HL-60 (cell line): Measurements from ENCODE around the gene LPCAT1.

ENCODE experiments used
- DNase-seq, 2 experiments: peaks; one replicate each; pipeline ENCODE4 v3.0.0-alpha.2; 2010 to 2020; ENCODE audit warnings: low read depth in 1 of 2, low spot score in 1 of 2
- H3K27ac ChIP-seq: fragments of 250-450 bp; sonication (Bioruptor Pico); replicated peaks from 2 replicates; pipeline ENCODE4 v1.5.1; 2020; ENCODE audit warnings: mild to moderate bottlenecking, moderate library complexity
- H3K27me3 ChIP-seq: fragments of 250-450 bp; sonication (Bioruptor Pico); 2 replicates; pipeline ENCODE4 v1.5.1; 2021; ENCODE audit warnings: mild to moderate bottlenecking, moderate library complexity; ENCODE audit not compliant: insufficient read depth, poor library complexity, severe bottlenecking
- H3K4me3 ChIP-seq: replicated peaks from 2 replicates; pipeline ENCODE4 v1.5.1; 2011; ENCODE audit warnings: mild to moderate bottlenecking, control low read depth, low read length; ENCODE audit not compliant: insufficient read depth
- GABPA ChIP-seq: IDR thresholded peaks from 2 replicates; pipeline ENCODE4 v1.6.1; 2012; ENCODE audit warnings: low read depth
- POLR2AphosphoS5 ChIP-seq: IDR thresholded peaks from 2 replicates; pipeline ENCODE4 v1.6.1; 2012; ENCODE audit warnings: low read depth
- SPI1 ChIP-seq: IDR thresholded peaks from 2 replicates; pipeline ENCODE4 v1.6.1; 2012; ENCODE audit warnings: low read depth, mild to moderate bottlenecking, borderline replicate concordance
- TF ChIP-seq, protein P1 (sequence below): IDR thresholded peaks from one replicate; pipeline ENCODE4 v1.5.1; 2011; ENCODE audit warnings: low read length, control low read depth, inconsistent platforms; ENCODE audit not compliant: insufficient read depth
- TF ChIP-seq, protein P2 (sequence below): IDR thresholded peaks from 2 replicates; pipeline ENCODE4 v1.6.1; 2012; ENCODE audit warnings: low read depth; ENCODE audit not compliant: insufficient replicate concordance

The LPCAT1 gene

DNA sequence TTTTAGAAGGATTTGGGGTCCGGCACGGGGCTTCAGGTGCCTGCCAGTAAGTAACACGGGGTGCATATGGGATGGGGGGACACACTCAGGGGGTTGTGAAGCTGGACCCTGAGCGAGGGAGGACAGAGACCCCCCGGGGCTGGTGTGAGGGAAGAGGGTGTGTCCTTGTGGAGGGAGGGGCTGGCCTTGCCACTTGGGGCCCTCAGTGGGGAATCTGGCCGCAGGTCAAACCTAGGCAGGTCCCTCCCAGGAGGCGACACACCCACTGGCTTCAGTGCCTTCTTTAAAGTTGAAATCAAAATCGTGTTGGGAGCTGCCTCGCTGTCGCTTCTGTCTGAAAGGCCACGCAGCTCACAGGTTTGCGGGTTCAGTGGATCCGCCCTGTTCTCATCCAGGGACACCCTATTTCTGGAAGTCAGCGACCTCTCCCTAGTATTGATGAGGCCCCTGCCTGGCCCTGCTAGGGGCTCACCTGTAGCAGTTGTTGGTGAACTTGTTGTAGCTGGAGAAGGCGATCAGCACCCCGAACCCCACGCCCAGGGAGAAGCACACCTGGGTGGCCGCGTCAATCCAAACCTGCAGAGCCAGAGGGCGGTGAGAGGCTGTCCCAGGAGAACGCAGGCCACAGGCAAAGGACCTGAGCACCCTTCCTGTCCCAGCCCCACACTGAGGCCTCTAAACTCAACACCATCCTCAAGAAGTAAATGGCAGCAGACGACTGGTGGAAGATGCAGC lies 108.0 kb downstream of the LPCAT1 start:
- TF ChIP-seq POLR2AphosphoS5 (no peak), GABPA (no peak), SPI1 (no peak)
- TF ChIP-seq, protein P1, sequence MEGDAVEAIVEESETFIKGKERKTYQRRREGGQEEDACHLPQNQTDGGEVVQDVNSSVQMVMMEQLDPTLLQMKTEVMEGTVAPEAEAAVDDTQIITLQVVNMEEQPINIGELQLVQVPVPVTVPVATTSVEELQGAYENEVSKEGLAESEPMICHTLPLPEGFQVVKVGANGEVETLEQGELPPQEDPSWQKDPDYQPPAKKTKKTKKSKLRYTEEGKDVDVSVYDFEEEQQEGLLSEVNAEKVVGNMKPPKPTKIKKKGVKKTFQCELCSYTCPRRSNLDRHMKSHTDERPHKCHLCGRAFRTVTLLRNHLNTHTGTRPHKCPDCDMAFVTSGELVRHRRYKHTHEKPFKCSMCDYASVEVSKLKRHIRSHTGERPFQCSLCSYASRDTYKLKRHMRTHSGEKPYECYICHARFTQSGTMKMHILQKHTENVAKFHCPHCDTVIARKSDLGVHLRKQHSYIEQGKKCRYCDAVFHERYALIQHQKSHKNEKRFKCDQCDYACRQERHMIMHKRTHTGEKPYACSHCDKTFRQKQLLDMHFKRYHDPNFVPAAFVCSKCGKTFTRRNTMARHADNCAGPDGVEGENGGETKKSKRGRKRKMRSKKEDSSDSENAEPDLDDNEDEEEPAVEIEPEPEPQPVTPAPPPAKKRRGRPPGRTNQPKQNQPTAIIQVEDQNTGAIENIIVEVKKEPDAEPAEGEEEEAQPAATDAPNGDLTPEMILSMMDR = no peak
- TF ChIP-seq, protein P2, sequence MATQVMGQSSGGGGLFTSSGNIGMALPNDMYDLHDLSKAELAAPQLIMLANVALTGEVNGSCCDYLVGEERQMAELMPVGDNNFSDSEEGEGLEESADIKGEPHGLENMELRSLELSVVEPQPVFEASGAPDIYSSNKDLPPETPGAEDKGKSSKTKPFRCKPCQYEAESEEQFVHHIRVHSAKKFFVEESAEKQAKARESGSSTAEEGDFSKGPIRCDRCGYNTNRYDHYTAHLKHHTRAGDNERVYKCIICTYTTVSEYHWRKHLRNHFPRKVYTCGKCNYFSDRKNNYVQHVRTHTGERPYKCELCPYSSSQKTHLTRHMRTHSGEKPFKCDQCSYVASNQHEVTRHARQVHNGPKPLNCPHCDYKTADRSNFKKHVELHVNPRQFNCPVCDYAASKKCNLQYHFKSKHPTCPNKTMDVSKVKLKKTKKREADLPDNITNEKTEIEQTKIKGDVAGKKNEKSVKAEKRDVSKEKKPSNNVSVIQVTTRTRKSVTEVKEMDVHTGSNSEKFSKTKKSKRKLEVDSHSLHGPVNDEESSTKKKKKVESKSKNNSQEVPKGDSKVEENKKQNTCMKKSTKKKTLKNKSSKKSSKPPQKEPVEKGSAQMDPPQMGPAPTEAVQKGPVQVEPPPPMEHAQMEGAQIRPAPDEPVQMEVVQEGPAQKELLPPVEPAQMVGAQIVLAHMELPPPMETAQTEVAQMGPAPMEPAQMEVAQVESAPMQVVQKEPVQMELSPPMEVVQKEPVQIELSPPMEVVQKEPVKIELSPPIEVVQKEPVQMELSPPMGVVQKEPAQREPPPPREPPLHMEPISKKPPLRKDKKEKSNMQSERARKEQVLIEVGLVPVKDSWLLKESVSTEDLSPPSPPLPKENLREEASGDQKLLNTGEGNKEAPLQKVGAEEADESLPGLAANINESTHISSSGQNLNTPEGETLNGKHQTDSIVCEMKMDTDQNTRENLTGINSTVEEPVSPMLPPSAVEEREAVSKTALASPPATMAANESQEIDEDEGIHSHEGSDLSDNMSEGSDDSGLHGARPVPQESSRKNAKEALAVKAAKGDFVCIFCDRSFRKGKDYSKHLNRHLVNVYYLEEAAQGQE = no peak
- Histone ChIP-seq H3K4me3 (no peak overlapping the region), H3K27me3 (no peaks in the 10 kb centered on the region), H3K27ac (no peak overlapping the region)
- DNase-seq = no peak

DNA sequence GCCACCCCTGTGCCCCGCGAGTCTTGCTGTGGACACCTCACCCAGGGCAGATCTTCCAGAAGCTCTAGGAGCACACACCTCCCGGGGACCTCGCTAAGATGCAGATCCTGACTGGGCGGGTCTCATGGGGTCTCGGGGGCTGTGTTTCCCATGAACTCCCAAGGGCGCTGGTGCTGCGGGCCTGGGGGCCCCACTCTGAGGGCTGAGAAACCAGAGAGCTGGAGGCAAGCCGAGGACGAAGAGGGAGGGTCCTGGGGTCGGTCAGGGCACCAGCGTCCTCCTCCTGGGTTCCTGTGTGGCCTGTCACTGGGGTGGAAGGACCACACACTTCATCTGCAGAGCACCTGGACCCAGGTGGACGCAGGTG lies 108.7 kb downstream of the LPCAT1 start:
- Histone ChIP-seq H3K27ac (no peak overlapping the region), H3K4me3 (no peak overlapping the region), H3K27me3 (no peaks in the 10 kb centered on the region)
- TF ChIP-seq POLR2AphosphoS5 (no peak), SPI1 (no peak), GABPA (no peak)
- TF ChIP-seq, protein P2 = no peak
- TF ChIP-seq, protein P1 = no peak
- no peak for DNase-seq

DNA sequence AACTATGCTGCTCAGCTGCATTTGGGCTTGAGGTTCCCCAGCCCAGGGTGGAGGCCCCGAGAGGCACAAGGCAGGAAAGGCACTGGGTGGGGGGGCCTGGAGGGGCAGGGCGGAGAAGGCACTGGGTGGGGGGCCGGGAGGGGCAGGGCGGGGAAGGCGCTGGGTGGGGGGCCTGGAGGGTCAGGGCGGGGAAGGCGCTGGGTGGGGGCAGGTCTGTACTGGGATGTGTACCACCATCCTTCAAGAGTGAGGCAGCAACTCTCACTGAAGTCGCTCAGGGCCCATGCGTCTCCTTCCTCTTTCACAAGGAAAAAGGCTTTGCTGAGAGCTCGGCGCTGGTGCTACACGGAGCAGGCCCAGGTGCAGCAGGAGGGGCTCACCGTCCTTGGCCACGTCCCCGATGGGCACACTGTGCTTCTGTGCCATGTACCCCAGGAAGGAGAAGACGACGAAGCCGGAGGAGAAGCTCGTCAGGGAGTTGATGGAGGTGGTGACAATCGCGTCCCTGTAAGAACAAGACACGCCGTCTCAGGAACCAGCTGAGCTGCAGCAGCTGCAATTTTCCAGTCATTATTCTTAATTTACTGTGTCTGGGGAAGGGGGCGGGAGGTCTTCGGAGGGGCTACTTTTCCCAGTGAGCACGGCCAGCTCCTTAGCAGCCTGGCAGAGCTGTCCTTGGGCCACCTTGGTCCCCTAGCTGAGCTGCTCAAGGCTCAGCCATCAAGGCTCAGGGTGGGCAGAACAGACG lies 109.3 kb downstream of the LPCAT1 start:
- TF ChIP-seq SPI1 = no peak
- TF ChIP-seq GABPA = no peak
- TF ChIP-seq, protein P2 = no peak
- no peak for TF ChIP-seq POLR2AphosphoS5
- TF ChIP-seq, protein P1 = no peak
- H3K27ac ChIP-seq = no peak overlapping the region
- no peak for DNase-seq
- no peaks in the 10 kb centered on the region for H3K27me3 ChIP-seq
- H3K4me3 ChIP-seq = no peak overlapping the region
